KOPT-K1 (cell line): Measurements from ENCODE around the gene RUNX3.
"Not testable (repeated sequence)": the region's sequence is repeated elsewhere in the genome, so short reads cannot be mapped to it uniquely, and the experiment has no call there.

Experiments
- H3K27ac ChIP-seq: fragments of 200-600 bp; sonication (generic); 2 replicates; pipeline ENCODE4 v1.5.1; 2016; ENCODE audit warnings: antibody characterized with exemption, mild to moderate bottlenecking, low read depth, low read length; ENCODE audit not compliant: poor library complexity, severe bottlenecking
- H3K36me3 ChIP-seq: fragments of 200-600 bp; sonication (generic); 2 replicates; pipeline ENCODE4 v1.5.1; 2017; ENCODE audit warnings: antibody characterized with exemption, mild to moderate bottlenecking, low read length, moderate library complexity; ENCODE audit not compliant: insufficient read depth
- H3K9me3 ChIP-seq: fragments of 200-600 bp; sonication (generic); 2 replicates; pipeline ENCODE4 v1.5.1; 2017; ENCODE audit warnings: antibody characterized with exemption, low read length, mild to moderate bottlenecking; ENCODE audit not compliant: insufficient read depth, poor library complexity, severe bottlenecking

Gene RUNX3

DNA sequence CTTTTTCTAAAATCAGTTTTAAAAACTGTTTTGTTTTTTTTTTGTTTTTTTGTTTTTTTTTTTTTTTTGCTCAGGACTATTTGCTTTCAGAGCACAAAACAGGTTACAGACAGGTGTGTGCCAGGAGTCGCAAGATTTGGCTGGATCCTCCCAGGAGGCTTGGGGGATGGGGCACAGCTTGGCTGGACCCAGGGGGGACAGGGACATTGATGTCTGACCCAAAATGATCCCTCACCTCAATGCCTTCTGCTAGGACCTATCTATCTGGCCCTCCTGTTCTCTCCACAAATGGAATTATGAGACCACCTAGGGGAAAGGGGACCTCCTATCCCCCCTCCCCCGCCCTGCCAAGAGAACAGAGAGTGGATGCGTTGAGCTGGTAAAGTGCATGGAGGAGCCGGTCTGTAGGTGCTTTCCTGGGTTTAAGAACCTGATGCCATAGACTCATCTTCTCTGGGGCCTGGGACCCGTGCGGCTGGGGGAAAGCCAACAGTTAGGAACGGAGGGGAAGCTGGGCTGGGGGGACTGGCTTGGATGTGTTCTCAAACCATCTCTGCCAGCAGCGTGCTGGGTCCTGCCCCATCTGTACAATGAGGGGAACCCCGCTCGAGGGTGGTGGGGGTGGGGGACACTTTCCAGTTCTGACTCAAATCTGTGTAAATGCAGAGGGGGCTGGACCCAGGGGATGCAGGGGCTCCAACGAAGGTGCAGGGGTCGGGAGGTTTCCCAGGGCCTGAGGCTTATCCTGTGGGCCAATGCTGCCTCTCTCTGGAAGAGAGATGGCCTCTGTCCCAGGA lies 28.9 kb downstream of the RUNX3 start:
- Histone ChIP-seq H3K36me3 (peaks cover 53% of the 10 kb centered on the region), H3K9me3 (no peaks in the 10 kb centered on the region), H3K27ac (no peak overlapping the region)

DNA sequence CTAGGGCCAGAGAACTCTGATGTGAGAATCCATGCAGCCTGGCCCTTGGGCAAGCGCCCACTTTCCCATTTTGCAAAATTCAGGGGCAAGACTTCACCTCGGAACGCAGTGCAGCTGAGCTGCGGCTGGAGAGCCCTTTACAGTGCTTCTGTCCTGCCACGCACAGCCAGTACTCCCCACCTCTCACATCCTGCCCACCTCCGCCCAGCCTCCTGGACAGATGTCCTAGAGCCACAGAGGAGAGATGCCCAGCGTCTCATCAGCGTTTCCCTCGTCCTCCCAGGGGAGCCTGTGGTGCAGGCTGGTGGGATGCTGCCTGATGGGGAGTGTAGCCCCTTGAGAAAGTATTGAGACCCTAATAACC lies 29.6 kb downstream of the RUNX3 start:
- no peaks in the 10 kb centered on the region for H3K9me3 ChIP-seq
- peaks cover 45% of the 10 kb centered on the region for H3K36me3 ChIP-seq
- H3K27ac ChIP-seq = no peak overlapping the region

DNA sequence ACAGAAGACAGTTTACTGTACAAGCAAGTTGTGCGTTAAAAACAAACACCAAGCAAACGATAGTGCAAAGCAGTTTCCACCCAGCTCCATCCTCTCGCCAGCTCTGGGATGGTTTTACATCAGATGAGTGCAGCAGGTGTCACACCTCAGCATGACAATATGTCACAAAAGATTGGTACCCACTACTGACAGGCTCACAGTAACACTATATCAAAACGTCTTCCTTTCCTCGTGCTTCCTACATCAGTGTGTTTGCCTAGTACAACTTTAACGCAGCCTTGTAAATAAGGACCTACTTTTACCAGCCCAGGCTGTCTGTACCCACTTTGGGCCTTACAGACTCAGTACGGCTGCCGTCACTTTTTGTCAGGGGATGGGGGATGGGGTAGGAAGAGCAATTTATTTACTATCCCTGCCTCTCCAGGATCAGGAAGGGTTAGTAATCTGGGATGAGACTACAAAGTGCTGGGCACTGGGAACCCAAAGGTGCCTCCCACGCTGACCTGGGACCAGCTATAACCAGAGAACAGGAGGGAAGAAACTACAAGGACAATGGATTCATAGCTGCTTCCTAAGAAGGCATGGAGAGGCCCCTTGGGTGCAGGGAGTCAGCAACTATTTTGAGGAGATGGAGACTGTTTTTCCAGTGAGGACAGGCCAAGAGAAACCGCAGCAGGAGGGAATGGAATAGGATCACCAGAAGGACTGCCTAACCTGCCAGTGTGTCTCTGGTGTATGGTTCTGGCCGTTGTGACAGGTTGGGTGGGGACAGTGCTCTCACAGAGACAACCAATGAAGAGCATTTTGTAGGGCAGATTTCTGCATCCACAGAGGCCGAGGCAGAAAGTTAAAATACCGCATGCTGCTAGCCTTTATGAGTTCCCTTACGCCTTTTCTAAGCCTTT lies 30.2 kb downstream of the RUNX3 start:
- Histone ChIP-seq H3K36me3 (peaks cover 39% of the 10 kb centered on the region), H3K27ac (no peak overlapping the region), H3K9me3 (no peaks in the 10 kb centered on the region)

DNA sequence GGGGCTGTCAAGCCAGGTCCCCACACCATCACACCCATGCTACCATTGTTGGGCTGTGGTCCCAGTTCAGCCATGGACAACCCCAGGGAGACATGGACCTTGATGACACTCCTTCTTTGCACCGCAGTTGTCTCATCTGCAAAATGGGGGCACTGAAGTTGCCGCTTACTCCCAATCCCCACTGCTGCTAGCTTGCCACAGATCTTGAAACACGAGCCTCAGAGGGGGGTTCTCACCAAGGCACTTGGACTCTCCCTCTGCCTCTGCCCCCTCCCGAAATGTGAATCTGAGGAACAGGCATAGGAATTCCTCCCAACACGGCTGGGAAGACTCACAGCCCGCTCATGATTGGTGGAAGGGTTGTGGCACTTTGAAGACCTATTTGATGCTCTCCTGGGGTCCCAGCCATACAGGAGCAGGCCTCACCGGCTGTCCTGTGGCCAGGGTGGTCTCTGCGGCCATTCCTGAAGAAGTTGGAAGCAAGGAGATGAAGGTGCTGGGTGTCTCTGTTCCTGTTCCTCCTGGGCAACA lies 31.1 kb downstream of the RUNX3 start:
- Histone ChIP-seq H3K36me3 (peaks cover 30% of the 10 kb centered on the region), H3K27ac (no peak overlapping the region)

DNA sequence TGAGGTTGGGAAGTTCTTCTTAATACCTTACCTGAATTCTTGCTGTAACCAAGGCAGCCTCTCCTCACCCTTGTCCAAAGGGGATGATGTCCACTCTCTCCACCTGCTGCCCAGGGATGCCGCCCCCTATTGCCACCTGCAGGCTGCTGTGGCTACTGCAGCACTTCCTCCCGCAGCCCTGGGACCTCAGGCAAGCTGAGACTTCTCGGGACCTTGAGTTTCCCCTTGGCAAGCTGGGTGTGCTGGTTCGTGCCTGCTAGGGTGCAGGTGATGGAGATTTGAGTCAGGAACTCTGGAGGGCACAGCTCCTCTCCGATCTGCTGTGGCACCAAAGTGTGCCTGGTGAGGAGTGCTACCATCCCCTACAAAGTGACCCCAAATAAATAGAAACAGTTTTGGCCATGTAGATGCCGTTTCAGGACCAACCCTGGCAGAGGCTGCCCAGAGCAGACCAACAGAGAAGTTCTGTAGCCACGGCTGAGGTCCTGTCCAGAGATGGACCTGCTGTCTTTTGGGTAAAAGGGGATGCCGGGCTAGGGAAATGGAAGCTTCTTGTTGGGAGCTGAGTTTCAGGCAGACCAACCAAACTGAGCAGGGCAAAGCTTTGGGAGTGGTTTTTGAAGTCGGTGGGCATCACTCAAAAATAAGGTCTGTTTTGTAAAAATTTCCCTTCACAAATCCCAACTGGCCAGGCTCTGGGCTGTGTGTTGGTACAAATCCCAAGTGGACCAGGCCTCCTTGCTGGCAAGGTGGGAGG lies 31.7 kb downstream of the RUNX3 start:
- H3K36me3 ChIP-seq = peaks cover 24% of the 10 kb centered on the region
- no peak overlapping the region for H3K27ac ChIP-seq
- H3K9me3 ChIP-seq = no peaks in the 10 kb centered on the region

More for the DNA sequence above, 31.1 kb downstream of the RUNX3 start:
- no peaks in the 10 kb centered on the region for H3K9me3 ChIP-seq

DNA sequence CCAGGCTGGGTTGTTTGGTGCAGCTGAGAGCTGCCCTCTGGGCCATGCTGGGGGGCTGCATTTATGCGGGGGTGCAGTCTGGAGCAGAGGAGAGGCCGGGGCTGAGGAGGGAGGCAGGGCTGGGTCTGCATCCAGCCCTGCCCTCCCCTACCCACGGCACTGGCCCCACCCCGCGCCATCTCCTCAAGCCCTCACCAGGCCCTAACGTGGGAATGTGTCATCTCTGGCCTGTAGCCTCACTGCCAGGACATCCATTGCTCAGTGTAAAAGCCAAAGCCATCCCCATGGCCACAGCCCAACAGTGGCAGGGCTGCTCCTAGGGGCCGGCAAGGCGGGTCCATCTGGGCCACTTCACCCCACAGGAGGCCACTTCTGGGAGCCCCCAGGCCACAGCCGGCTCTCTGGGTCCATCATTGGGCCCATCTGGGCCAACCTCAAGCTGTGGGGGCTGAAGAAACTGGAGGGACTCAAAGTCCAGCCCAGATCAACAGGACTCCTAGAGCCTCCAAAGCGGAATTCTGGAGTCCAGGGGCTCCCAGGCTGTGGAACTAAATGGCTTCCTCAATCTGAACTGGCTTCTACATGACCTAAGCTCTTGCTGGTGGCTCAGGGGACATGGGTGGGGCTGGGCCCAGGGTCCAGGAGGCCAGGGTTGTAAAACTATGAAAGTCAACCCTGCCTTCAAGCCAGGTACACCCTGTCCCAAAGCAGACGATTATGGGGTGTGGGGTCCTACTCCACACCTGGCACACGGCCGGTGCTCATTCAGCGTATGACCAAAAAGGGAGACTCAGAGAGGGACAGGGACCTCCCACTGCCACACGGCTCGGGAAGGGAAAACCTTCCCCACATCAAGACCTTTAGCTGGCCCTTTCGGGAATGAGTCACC lies 32.6 kb downstream of the RUNX3 start:
- peaks cover 6% of the 10 kb centered on the region for H3K9me3 ChIP-seq
- no peak overlapping the region for H3K27ac ChIP-seq
- peaks cover 16% of the 10 kb centered on the region for H3K36me3 ChIP-seq

DNA sequence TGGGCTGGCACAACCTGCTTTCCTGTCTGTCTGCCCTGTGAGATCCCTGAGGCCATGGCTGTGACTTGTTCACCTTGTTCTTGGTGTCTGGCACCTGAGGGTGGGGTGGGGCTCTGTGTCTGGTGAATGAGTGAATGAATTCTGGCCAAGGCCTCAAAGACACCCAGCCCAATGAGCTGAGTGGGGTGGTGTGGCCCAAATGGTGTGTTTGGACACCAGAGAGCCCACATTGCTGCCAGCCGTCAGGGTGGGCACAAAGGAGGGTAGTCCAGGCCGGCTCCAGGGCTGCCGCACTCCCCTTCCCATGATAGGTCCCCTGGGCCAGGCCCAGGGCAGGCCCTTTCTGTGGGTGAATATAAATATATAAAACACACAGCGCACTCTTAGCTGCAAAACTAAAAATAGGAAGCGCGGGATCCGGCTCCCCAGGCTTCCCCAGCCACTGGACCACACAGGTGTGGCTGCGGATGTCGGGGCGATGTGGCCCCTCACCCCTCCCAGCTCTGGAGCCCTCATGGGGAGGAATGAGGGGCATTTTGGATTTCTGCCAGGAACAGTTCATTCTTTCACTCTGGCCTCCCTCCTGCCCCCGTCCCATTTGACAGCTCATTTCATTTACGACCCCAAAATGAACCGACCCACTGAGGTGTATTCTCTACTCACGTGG lies 33.3 kb downstream of the RUNX3 start:
- Histone ChIP-seq H3K36me3 (peaks cover 8% of the 10 kb centered on the region), H3K27ac (no peak overlapping the region), H3K9me3 (peaks cover 14% of the 10 kb centered on the region)

DNA sequence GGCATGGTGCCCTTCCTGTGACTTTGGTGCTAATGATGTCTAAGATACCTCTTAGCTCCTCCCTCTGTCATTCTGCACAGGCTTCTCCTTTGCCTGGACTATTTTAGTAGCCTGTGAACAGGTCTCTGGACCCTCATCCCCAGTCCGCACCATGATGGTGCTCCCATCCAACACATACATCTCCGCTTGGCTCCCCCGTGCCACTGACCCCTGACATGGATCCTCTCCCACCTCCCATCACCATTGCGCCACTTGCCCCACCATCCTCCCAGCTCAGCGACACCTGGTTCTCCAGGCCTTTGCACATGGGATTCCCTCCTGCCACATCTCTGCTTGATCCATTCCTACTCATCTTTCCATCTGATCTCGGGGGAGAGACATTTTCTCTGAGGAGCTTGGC lies 33.9 kb downstream of the RUNX3 start:
- H3K36me3 ChIP-seq = peaks cover 2% of the 10 kb centered on the region
- H3K27ac ChIP-seq = no peak overlapping the region
- peaks cover 20% of the 10 kb centered on the region for H3K9me3 ChIP-seq

DNA sequence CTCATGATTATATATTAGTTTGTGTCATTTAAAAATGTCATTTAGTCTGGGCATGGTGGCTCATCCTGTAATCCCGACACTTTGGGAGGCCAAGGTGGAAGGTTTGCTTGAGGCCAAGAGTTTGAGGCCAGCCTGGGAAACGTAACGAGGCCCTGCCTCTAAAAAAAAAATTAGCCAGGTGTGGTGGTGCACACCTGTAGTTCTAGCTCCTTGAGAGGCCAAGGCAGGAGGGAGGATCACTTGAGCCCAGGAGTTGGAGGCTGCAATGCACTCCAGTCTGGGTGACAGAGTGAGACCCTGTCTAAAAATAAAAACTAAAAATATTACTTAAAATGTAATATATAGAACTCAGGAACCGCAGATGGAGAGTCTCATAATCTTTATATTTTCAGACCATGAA lies 34.6 kb downstream of the RUNX3 start:
- no peaks in the 10 kb centered on the region for H3K36me3 ChIP-seq

DNA sequence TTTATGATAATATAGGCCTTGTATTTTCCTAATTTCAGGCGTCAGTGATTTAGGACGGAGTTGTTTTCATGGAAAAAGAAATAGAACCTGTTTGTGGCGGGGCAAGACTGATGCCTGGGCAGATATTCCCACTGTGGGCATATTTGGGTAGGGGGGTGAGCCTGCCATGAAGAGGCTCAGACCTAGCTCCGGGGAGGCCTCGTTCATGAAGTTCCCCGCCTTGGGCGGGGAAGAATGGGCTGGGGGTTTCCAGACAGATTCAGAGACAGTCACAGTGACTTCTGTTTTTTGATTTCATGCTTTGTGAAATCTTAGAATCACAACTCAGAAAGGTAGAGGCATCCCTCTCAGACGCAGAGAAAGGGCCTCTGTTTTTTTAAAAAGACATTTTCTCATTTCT lies 36.1 kb downstream of the RUNX3 start:
- Histone ChIP-seq H3K9me3 (peaks cover 27% of the 10 kb centered on the region), H3K36me3 (no peaks in the 10 kb centered on the region), H3K27ac (no peak overlapping the region)

More for the DNA sequence above, 34.6 kb downstream of the RUNX3 start:
- H3K9me3 ChIP-seq = peaks cover 26% of the 10 kb centered on the region
- no peak overlapping the region for H3K27ac ChIP-seq

DNA sequence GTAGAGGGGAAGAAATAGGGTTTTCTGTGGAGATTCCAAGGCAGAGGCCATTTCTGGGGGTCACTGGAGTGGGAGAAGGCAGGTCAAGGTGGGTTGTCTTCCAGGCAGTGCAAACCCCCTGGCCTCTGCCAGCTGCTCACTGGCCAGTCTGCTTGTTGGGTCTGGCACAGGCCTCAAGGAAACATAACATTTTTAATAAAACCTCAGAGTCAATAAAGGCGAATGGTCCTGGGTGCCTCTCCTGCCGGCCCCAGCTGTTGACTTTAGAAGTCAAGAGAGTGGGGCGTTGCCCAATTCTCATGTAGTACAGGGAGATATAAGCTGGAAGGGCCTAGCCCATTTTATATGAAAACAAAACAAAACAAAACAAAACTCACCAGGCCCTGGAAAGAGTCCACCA lies 36.6 kb downstream of the RUNX3 start:
- Histone ChIP-seq H3K27ac (no peak overlapping the region), H3K36me3 (no peaks in the 10 kb centered on the region)

DNA sequence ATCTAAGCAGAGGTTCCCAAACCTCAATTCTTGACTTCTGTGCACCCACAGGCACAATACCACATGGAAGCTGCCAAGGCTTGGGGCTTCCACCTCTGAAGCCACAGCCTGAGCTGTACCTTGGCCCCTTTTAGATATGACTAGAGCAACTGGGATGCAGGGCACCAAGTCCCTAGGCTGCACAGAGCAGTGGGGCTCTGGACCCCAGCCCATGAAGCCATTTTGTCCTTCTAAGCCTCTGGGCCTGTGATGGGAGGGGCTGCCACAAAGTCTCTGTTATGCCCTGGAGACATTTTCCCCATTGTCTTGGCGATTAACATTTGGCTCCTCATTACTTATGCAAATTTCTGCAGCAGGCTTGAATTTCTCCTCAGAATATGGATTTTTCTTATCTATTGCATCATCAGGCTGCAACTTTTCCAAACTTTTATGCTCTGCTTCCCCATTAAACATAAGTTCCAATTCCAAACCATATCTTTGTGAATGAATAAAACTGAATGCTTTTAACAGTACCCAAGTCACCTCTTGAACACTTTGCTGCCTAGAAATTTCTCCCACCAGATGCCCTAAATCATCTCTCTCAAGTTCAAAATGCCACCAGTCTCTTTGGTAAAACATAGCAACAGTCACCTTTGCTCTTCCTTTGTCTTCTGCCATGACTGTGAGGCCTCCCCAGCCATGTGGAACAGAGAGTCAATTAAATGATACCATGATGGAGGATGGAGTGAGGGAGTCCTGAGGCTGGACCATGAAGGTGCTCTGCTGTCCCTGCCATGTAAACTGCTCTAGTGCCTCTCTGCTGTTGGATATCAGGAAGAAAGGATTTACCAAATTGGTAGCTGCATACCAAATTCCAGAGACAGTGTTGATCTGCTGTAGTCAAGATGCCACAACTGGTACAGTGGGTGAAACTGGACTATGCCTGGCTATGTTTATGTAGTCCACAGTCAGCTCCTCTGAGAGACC lies 37.6 kb downstream of the RUNX3 start:
- H3K27ac ChIP-seq = no peak overlapping the region

More for the DNA sequence above, 36.6 kb downstream of the RUNX3 start:
- H3K9me3 ChIP-seq = peaks cover 27% of the 10 kb centered on the region

DNA sequence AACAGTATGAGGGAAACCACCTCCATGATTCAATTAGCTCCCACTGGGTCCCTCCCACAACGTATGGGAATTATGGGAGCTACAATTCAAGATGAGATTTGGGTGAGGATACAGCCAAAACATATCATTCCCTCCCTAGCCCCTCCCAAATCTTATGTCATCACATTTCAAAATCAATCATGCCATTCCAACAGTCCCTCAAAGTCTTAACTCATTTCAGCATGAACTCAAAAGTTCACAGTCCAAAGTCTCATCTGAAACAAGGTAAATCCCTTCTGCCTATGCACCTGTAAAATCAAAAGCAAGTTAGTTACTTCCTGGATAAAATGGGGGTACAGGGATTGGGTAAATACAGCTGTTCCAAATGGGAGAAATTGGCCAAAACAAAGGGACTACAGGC lies 38.7 kb downstream of the RUNX3 start:
- H3K36me3 ChIP-seq, H3K27ac ChIP-seq: not testable (repeated sequence)
- peaks cover 27% of the 10 kb centered on the region for H3K9me3 ChIP-seq

More for the DNA sequence above, 37.6 kb downstream of the RUNX3 start:
- Histone ChIP-seq H3K9me3 (peaks cover 27% of the 10 kb centered on the region), H3K36me3 (no peaks in the 10 kb centered on the region)
